NCI-H2196 (cell line): ENCODE measurements around the gene PRDM16.

Experiments
- DNase-seq: peaks from one replicate; lab custom pipeline; 2025; ENCODE audit not compliant: unreplicated experiment; lab: John Stamatoyannopoulos, UW

PRDM16 gene

DNA sequence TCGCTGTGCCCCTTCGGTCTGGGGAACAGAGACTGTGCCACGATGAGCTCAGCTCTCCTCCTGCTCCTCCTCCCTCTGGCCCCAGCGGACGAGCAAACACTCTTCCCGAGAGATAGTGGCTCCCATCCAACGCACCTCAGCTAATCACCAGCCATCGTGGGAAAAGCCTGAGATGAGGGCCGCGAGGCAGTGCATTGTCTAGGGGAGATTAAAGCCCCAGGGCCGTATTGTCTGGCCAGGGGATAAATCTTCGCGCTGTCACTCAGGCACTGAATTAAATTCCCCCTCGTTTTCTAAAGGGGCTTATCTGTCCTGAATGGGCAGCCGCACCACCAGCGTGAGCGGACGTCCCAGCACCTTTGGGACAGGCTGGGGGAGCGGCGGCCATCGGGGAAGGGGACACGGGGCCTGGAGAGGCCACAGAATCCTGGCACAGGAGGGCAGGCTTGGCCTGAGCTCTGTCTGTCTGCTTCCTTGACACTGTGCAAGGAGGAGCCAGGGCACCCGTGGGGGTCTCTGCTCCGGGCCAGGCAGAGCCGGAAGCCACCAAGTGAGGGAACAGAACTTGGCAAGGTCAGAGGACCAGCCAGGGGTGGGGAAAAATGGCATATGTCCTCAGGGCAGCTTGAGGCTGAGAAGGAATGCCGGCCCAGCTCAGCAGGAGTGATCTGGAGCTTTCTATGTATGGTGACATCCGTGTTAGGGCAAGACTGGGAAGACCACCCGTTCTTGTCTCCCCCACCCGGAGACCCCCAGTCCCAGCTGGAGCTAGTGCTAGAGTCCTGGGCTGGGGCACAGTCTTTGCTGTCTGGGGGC, 32.3 kb downstream of the PRDM16 start:
- peak; percentile 15 for DNase-seq

DNA sequence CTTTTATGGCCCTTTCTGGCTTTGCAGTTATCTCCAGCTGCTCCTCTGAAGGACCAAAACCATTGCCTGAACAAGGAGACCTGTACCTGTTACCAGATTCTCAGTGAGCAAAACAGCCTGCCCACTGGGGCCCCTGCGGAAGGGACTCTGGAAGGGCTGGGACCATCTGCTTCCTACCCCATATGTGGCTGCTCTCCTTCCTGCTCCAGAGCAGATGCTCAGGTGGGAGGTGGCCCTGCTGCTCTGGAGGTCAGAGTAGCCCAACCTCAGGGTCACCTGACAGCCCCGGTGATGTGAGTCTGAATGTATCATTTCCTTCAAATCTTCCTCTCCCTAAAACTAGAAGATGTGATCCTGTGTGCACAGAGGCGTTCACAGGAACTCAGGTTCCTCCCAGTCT, 33.6 kb downstream of the PRDM16 start:
- DNase-seq, result no peak

DNA sequence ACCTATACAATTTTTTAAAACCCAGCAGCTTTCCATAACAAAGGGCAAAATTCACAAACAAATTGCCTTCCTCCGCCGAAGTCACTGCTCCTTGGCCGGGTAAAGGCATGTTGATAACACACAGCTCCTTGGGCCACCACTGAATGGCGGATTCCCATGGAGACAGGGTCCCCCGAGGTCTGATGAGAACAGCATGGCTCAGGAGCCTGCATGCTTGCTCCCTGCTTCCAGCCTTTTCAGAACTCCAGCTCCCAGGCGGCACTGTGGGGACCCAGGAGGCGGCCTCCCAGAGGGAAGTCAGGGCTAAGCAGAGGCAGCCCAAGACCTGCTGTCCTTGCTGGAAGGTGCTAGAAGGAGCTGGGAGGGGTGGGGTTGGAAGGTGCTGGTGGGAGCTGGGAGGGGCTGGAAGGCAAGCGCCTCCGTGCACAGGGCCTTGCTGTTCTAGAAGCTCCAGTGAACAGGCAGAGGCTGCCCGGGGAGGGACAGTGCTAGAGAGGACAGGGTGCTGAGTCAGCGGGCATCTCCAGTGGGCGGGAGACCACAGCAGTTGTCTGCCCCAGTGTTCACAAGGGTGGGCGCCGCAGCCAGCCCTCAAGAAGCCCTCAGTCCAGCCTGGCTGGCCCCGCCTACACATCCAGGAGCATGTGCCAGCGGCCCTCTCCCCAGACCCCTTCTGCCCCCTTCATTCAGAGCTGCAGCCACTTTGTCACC, 35.1 kb downstream of the PRDM16 start:
- no peak for DNase-seq

DNA sequence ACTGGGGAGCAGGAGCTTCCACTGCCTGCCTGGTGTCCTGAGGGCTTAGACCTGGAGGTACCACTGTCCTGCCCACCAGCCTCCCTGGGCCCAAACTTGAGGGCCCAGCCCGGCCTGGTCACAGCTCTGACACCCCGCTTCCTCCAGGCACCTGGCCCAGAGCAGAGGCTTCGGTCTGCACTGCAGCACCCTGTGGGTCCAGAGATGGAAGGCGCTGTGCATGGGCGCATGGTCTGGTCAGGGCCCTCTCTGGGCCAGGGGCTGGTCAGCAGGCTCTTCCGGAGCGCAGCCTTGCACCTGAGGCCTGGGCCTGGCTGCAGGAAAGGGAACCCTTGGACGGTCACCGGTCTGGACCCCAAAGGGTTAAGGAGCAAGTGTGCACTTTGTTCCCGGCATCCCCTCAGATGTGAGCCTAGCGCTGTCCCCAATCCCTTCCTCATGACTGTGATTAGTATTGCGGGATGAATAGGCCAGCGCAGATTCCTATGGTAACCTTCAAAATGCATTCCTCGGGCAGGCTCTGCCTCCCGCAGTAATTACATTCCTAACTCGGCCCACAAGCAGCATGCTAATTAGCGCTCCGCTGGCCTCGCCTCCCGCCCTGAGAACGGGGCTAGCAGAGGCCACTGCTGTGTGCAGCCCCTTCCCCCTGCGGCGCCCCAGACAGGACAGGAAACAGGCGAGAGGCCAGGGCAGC, 36.3 kb downstream of the PRDM16 start:
- DNase-seq, result no peak

DNA sequence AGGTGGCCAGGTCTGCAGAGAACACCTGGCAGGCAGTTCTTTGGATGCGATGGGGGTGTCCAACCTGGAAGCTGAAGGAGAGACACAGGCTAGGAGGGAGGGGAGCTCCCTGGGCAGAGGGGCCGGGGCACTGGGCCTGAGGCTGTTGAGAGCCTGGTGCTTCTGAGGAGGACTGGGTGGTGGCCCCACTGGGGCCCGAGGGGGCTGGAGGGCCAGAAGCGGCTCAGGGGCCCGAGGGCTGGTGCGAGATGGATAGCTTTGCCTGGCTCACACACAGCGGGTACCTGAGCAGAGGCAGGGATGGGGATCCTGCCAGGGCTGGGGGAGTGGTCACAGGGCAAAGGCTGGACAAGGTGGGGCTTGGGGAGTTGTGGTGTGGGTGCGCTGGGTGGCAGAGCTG, 37.2 kb downstream of the PRDM16 start:
- DNase-seq, result no peak

GRCh38 chr1:3107201-3107600, 38.2 kb downstream of the PRDM16 start:
- no peak for DNase-seq

GRCh38 chr1:3109355-3109754, 40.4 kb downstream of the PRDM16 start:
- DNase-seq, result no peak

- no peak for DNase-seq
These were observed 42.5 kb downstream of the PRDM16 start for GRCh38 chr1:3111348-3112021.

- no peak for DNase-seq
These were observed 43.5 kb downstream of the PRDM16 start for GRCh38 chr1:3112526-3112925.

- DNase-seq, result no peak
These were observed 44.2 kb downstream of the PRDM16 start for GRCh38 chr1:3113047-3113740.

GRCh38 chr1:3113741-3114056, 44.7 kb downstream of the PRDM16 start:
- DNase-seq, result no peak

DNA sequence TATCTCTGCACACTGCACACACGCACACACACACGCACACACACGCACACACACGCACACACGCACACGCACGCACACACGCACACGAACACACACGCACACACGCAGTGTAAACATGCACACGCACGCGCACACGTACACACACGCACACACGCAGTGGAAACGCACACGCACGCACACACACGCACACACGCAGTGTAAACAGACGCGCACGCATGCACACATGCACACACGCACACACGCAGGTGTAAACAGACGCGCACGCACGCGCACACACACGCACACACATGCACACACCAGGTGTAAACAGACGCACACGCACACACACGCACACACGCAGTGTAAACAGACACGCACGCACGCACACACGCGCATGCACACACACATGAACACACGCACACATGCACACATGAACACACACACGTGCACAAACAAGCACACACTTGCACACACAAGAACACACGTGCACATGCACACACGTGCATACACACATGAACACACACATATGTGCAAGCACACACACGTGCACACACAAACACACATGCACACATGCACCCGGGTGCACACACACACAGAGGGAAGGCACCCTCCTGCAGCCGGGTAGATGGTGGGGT, 45.2 kb downstream of the PRDM16 start:
- no peak for DNase-seq

DNA sequence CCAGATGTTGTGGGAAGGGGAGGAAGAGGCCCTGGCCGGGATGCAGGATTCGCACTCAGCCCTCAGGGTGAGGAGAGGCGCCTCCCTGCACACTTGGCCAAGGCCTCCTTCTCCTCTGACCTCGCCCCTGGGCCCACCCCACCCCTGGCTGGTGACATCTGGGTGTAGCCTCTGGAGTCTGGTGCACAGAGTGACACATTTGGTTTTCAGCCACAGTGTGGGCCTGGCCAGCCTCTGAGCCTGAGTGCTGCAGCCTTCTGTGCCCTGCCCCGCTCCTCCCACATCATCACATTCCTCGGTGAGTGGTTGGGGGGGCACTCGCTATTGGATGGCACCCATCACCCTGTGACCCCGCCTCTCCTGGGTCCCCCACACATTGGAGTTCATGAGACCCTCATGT, 45.8 kb downstream of the PRDM16 start:
- DNase-seq, result no peak

DNA sequence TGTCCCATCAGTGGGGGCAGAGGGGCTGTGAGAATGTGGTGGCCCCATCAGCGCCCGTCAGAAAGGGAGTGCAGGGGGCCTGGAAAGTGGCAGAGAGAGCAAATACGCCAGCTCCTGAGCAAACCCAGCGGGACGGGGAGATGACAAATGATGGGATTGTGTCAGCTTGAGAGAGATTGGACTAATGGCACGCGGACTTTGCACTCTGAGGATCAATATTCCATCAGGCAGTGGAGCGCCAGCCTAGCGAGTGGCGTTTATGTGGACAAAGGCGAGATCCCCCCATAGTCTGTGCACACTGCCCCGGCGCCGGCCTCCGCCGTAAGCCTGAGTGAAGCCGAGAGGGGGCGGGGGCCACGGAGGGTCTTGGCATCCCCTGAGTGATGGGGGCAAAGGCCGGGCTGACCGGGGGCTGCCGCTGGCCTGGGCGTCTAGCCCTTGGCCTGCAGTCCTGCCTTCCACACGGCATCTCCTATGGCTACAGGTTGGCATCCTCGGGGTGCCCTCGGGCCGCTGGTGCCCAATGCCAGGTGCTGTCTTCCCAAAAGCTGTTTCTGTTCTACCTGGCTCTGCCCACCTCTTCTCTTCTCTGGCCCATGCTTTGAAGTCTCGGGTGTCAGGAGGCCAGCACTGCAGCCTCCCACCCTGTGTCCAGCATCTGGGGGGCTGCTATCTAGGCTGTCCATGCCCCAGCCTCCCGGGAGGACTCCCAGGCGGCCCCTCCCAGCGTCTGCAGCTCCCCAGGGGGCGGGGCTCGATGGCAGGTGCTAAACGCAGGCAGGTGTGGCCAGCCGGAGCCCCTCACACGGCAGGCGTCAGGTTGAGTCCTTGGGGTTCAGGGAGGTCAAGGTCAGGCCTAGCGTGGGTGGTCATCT, 46.5 kb downstream of the PRDM16 start:
- DNase-seq, result no peak

GRCh38 chr1:3116150-3116510, 47.1 kb downstream of the PRDM16 start:
- no peak for DNase-seq

GRCh38 chr1:3116560-3116959, 47.6 kb downstream of the PRDM16 start:
- no peak for DNase-seq

DNA sequence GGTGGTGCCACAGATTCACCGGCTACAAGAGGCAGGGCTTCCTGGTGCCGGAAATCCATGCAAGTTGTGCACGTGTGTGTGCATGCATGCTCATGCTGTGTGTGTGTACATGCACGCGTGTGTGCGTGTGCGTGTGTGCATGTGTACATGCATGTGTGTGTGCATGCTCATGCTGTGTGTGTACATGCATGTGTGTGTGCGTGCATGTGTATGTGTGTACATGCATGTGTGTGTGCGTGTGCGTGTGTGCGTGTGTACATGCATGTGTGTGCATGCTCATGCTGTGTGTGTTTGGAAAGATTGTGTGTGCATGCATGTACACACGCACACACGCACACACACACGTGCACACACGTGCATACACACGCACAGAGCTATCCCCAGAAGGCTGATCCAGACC, 48.9 kb downstream of the PRDM16 start:
- no peak for DNase-seq

GRCh38 chr1:3119061-3119460, 50.1 kb downstream of the PRDM16 start:
- DNase-seq, result no peak

GRCh38 chr1:3119725-3120124, 50.7 kb downstream of the PRDM16 start:
- DNase-seq, result no peak

DNA sequence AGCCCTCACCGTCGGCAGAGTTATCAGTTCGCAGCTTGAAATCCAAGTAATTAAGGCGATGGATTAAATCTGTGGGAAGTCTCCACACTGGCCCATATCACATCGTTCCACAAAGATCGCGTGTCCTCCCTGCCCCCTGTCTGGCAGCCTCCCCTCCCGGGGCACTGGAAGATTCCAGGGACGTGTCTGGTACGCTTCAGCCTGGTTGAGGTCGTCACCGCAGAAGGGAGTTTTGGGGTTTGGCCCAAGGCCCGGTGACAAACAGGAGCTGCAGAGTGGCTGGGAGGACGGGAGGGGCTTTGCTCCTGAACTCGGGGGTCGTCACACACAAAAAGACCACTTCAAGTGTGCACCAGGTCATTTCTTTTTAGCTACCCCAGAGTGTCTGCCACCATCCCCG, 51.1 kb downstream of the PRDM16 start:
- DNase-seq, result no peak
